Nephron progenitor cell (in vitro differentiated cells): ENCODE results near the gene TBC1D22A.
A peak's percentile ranks its signal among the peaks of the same experiment; 100 is the strongest.

ENCODE experiments used
- DNase-seq: peaks from one replicate; pipeline ENCODE4 v3.0.0; 2021
- H3K27ac Mint-ChIP-seq: 2 replicates; pipeline ENCODE4 v1.8.0; 2021; ENCODE audit warnings: mild to moderate bottlenecking, moderate library complexity, mixed read lengths
- H3K27me3 Mint-ChIP-seq: 2 replicates; pipeline ENCODE4 v1.8.0; 2021; ENCODE audit warnings: mild to moderate bottlenecking, low read depth, mixed read lengths; ENCODE audit not compliant: poor library complexity
- H3K36me3 Mint-ChIP-seq: 2 replicates; pipeline ENCODE4 v1.8.0; 2021; ENCODE audit warnings: low read depth, mixed read lengths
- H3K4me1 Mint-ChIP-seq: 2 replicates; pipeline ENCODE4 v1.8.0; 2021; ENCODE audit warnings: mixed read lengths
- H3K4me3 Mint-ChIP-seq: 2 replicates; pipeline ENCODE4 v1.8.0; 2021; ENCODE audit warnings: mild to moderate bottlenecking, moderate library complexity, mixed read lengths
- H3K9me3 Mint-ChIP-seq: 2 replicates; pipeline ENCODE4 v1.8.0; 2021; ENCODE audit warnings: mild to moderate bottlenecking, moderate library complexity, mixed read lengths
- CTCF ChIP-seq: fragments of 200-600 bp; sonication (generic); IDR thresholded peaks from 2 replicates; pipeline ENCODE4 v1.5.0; 2021; ENCODE audit warnings: antibody characterized with exemption

Gene TBC1D22A

GRCh38 chr22:46735747-46736608 lies 26.5 kb upstream of the TBC1D22A start:
- no peak for DNase-seq
- Mint-ChIP-seq H3K4me1 (peaks cover 76% of the 10 kb centered on the region), H3K36me3 (peaks cover 5% of the 10 kb centered on the region), H3K4me3 (peak overlapping the region; percentile 97), H3K27ac (no peak overlapping the region), H3K9me3 (no peaks in the 10 kb centered on the region), H3K27me3 (peaks cover 7% of the 10 kb centered on the region)
- TF ChIP-seq CTCF = no peak

GRCh38 chr22:46736705-46737104 lies 25.7 kb upstream of the TBC1D22A start:
- Mint-ChIP-seq H3K4me1 (peaks cover 77% of the 10 kb centered on the region), H3K9me3 (no peaks in the 10 kb centered on the region)

GRCh38 chr22:46737105-46737975 lies 25.1 kb upstream of the TBC1D22A start:
- Mint-ChIP-seq H3K9me3 (no peaks in the 10 kb centered on the region), H3K4me1 (peaks cover 73% of the 10 kb centered on the region), H3K27me3 (peaks cover 7% of the 10 kb centered on the region), H3K36me3 (no peaks in the 10 kb centered on the region), H3K4me3 (peak overlapping the region; percentile 97), H3K27ac (peak overlapping the region; percentile 91)
- no peak for TF ChIP-seq CTCF
- peak; percentile 64 for DNase-seq

More at GRCh38 chr22:46736705-46737104, 25.7 kb upstream of the TBC1D22A start:
- Mint-ChIP-seq H3K4me3 (peak overlapping the region; percentile 97), H3K27ac (no peak overlapping the region), H3K27me3 (peaks cover 7% of the 10 kb centered on the region), H3K36me3 (peaks cover 2% of the 10 kb centered on the region)
- DNase-seq = no peak
- no peak for TF ChIP-seq CTCF

GRCh38 chr22:46737976-46738646 lies 24.3 kb upstream of the TBC1D22A start, which contains the start of gene CERK:
Gene CERK (minus strand): TSS chr22:46738252. CDS start chr22:46738148, 104 bp downstream.
- DNase-seq = peak; percentile 69
- no peaks in the 10 kb centered on the region for H3K36me3 Mint-ChIP-seq
- no peak for TF ChIP-seq CTCF
- peak within 1 kb of the TSS; percentile 91 for H3K27ac Mint-ChIP-seq
- peak within 1 kb of the TSS; percentile 97 for H3K4me3 Mint-ChIP-seq
- no peaks in the 10 kb centered on the region for H3K9me3 Mint-ChIP-seq
- peaks cover 7% of the 10 kb centered on the region for H3K27me3 Mint-ChIP-seq
- H3K4me1 Mint-ChIP-seq = peaks cover 68% of the 10 kb centered on the region

- Mint-ChIP-seq H3K27me3 (peaks cover 7% of the 10 kb centered on the region), H3K27ac (peak overlapping the region; percentile 82), H3K4me3 (peak overlapping the region; percentile 84), H3K9me3 (no peaks in the 10 kb centered on the region), H3K36me3 (no peaks in the 10 kb centered on the region), H3K4me1 (peaks cover 68% of the 10 kb centered on the region)
- TF ChIP-seq CTCF = no peak
- DNase-seq = peak; percentile 28
These were observed 23.8 kb upstream of the TBC1D22A start for GRCh38 chr22:46738647-46739093.
